Cerebellar cortex (tissue), 1 donor: ENCODE results near the gene NOS3.
A peak's percentile ranks its signal among the peaks of the same experiment; 100 is the strongest.
"Not testable (repeated sequence)": the region's sequence is repeated elsewhere in the genome, so short reads cannot be mapped to it uniquely, and the experiment has no call there.

ENCODE experiments used
- DNase-seq: peaks from one replicate; pipeline ENCODE4 v3.0.0-alpha.2; 2015; ENCODE audit warnings: low spot score

Gene NOS3

GRCh38 chr7:151038951-151039849 is 48.4 kb downstream of the NOS3 start:
- DNase-seq = no peak

DNA sequence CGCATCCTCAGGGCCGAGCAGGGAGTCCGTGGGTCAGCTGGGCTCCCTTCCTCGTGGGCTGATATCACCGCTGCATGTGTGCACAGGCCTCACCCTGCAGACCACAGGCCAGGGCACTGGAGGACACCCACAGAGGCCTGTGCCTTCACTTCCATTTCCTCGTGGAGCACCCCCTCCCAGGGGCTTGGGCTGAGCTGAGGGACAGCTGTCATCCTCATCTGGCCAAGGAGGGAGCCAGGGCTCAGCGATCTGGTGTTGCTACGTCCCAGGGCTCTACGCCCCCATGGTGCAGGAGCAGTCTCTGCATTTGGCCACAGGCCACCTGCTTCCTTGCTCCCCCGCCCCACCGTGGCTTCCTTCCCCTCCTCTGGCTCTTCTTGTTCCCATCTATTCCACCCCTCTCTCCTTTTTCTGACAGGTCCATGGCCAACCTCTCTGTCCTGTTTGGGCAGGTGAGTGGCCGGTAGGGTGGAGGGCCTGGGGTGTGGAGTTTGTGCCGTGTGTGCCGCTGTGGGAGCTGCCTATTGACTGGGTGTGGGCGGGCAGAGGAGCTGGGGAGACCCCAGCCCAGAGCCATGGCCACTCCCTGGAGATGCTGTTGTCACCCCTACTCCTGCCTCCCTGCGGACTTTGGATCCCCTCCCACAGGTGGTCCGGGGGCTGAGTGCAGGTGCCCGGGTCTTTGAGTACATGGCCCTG is 49.2 kb downstream of the NOS3 start:
- no peak for DNase-seq

DNA sequence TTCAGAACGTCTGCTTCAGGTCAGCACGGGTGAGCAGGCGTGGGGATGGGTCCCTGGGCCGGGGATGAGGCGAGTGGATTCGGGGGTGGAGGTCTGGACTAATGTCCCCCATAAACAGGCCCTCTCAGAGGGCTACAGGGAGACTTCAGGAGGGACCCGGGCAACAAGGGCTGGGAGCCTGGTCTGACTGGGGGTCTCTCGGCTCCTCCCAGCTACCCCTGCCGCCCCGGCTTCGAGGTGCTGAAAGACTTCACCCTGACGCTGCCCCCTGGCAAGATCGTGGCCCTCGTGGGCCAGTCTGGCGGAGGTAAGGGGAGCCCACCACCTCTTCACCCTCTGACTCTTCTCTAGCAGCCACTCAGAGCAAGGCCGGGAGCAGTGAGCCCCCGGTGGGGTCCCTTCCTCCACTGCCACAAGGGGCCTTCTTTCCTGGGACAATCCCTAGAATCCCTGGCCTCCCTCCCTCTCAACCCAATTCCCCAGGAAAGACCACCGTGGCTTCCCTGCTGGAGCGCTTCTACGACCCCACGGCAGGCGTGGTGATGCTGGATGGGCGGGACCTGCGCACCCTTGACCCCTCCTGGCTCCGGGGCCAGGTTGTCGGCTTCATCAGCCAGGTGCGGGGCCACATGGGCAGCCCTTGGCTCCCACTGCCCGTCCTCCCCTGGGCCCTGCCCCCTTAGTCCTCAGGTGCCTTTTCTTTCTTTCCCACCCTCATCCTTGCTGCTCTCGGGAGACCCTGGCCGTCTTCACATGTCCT is 50.0 kb downstream of the NOS3 start:
- DNase-seq = no peak

- DNase-seq = not testable (repeated sequence)
Observed at GRCh38 chr7:151043449-151043848, 52.6 kb downstream of the NOS3 start.

GRCh38 chr7:151043959-151044358 is 53.1 kb downstream of the NOS3 start:
- no peak for DNase-seq

GRCh38 chr7:151045262-151045661 is 54.4 kb downstream of the NOS3 start:
- DNase-seq = no peak

DNA sequence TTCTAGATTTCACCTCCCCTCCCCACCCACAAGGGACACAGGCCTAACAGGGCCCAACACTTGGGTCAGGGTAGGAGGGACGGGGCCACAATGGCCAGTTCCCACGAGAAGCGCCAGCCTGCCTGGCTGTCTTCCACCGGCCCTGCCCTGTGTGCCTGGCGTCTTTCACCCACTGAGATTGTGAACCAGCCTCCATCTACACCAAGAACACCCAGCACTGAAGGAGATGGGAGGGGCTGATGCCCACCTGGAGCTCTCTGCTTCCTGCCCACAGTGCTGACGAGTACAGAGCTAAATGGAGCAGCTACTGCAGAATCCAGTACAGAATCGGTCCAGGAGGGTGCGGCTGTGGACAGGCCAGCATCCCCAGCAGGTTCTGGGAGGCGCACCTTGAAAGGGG is 55.1 kb downstream of the NOS3 start:
- no peak for DNase-seq

DNA sequence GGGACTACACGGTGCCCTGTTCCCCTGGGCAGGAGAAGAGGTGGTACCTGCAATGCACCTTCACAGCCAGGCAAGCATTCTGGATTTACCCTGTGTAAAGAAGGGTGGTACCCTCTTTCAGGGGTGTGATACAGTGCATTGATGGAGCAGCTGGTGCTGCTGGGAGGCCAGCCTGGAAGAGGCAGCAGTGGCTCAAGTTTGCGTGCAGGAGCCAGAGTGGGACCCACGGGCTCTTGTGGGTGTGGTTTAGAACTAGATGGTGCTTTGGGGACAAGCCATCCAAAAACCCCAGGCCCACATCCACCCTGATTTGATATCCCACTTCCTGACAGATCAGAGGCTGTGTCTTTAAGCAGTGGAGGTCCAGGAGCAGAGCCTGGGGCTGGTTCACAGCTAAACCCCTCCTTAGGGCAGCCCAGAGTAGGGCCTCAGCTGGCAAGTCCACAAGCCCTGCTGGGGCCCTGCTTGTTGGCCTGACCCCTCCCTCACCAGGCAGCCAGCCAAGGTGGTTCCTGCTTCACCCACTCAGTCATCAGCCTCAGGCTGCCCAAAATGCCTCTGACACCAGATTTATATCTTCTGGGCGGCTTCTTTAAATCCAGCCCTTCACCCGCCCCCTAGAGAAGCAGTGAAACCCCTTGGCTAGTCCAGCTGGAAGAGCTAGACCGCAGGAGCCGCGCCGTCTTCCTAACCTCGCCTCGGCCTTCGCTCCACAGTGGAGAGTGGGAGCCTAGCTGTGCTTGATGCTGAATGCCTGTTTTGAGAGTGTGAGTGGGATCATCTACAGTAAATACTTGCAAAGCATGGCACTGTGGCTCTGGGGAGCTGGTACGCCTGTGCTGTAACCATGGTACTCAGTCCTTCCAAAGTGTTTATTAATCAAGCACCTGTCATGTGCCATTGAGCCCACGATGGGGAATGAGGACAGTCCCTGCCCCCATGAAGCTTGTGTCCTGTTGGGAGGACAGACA is 56.1 kb downstream of the NOS3 start:
- no peak for DNase-seq

- no peak for DNase-seq
Observed at GRCh38 chr7:151047976-151048815, 57.4 kb downstream of the NOS3 start, which contains the start of gene ASIC3. TSS of gene ASIC3 (plus strand) at chr7:151048531. CDS start at chr7:151048886, 355 bp downstream.

DNA sequence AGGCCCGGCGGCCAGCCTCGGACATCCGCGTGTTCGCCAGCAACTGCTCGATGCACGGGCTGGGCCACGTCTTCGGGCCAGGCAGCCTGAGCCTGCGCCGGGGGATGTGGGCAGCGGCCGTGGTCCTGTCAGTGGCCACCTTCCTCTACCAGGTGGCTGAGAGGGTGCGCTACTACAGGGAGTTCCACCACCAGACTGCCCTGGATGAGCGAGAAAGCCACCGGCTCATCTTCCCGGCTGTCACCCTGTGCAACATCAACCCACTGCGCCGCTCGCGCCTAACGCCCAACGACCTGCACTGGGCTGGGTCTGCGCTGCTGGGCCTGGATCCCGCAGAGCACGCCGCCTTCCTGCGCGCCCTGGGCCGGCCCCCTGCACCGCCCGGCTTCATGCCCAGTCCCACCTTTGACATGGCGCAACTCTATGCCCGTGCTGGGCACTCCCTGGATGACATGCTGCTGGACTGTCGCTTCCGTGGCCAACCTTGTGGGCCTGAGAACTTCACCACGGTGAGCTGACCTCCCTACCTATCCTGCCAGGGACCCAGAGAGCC is 58.2 kb downstream of the NOS3 start:
- no peak for DNase-seq

GRCh38 chr7:151051108-151051507 is 60.3 kb downstream of the NOS3 start:
- DNase-seq = no peak

DNA sequence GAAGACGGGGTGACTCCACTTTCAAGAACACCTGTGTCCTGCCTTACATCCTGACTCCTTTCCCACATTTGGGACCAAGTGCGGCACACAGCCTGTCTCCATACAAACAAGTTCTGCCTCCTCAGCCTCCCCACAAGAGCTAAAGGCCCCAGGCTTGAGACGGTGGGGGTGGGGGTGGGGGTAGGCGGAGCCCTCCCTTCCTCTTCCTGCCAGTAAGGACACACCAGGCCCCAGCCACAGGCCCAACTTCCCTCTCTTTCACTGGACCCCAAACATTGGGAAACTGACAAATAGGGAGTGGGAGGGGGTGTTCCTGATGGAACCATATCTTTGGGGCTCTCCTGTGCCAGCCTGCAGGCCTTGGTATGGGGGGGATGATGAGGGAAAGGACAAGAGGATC is 62.3 kb downstream of the NOS3 start:
- DNase-seq = no peak

DNA sequence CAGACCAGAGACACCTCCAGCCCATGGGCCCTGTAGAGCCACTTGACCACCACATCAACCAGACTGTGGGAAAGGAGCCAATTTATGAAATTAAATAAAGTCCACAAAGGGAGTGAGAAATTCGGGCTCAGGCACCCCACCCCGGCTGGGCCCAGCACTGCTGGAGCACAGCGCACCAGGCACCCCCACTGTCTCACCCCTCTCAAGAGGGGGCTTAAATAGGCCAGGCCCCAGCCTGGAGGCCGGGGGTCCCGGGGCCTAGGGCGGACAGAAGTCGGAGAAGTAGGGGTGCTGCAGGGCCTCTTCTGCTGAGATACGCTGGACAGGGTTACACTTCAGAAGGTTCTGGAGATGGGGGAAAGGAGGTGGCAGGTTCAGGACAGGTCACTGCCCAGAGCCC is 62.9 kb downstream of the NOS3 start:
- no peak for DNase-seq

DNA sequence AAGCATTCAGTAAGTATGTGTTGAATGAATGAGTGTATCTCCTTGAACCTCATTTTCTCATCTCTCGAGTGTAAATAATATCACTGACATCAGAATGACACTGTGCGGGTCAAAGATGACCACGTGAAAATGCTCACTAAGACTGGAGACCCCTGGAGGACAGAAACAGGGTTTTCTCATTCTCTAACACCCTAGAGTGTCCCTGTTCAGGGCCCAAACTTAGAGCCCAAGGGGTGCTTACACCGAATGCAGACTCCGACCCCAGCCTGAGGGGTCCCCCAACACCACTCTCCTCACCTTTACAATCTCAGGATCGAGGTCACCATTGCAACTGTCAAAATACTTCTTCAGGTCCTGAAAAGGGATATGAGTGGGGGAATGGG is 65.5 kb downstream of the NOS3 start:
- no peak for DNase-seq

- peak; percentile 24 for DNase-seq
Observed at GRCh38 chr7:151056666-151057505, 66.1 kb downstream of the NOS3 start.

- DNase-seq = no peak
Observed at GRCh38 chr7:151057506-151057988, 66.7 kb downstream of the NOS3 start, which contains the start of gene CDK5. TSS of gene CDK5 (minus strand) at chr7:151057897. CDS start at chr7:151057848, 49 bp downstream.

DNA sequence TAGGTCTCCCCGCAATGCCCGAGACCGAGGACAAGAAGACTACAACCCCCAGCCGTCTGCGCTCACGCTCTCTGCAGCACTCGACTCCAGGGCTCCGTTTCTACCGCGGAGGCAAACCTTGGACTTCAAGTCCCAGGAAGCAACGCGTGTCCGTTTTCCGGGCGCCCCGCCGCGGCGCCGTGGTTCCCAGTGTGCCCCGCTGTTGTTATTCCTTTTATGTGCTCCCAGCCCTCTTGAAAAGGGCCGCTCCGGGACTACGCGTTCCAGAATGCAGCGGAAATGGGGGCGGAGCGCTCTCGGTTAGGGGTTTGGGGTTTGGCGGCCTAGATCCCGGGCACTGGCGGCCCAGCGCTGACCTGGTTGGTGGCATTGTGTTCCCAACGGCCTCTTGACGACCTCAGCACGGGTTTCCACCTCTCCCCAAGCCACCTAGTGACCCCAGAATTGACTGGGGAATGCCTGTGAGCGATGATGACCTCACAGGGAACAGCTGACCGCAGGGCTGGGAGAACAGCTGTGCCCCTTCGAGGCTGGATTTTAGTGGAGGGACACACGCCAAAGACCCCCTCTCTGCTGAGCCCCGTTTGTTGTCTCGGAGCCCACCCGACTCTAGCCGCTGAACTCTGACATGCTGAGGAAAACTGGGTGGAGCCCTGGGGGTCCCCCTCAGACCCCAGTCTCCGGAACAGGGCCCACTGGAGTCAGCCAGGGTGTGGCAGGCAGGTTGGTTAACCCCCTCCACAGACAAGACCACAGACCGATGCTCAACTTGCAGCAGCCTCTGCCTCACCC is 67.4 kb downstream of the NOS3 start:
- peak; percentile 100 for DNase-seq

- peak; percentile 47 for DNase-seq
Observed at GRCh38 chr7:151058781-151059366, 68.1 kb downstream of the NOS3 start.
